ENCODE results near the gene MAP6.
A peak's percentile ranks its signal among the peaks of the same experiment; 100 is the strongest.
"Not testable (repeated sequence)": the region's sequence is repeated elsewhere in the genome, so short reads cannot be mapped to it uniquely, and the experiment has no call there.

The MAP6 gene

GRCh38 chr11:75668451-75669297 is at the start of gene MAP6:
MAP6 (minus strand) TSS chr11:75669038; CDS start chr11:75668369, 669 bp downstream.
- DNase-seq, result no peak

GRCh38 chr11:75717608-75718418 is 49.0 kb upstream of the MAP6 start, which contains the start of gene MOGAT2:
MOGAT2 (plus strand) TSS chr11:75717838; CDS start chr11:75717889, 51 bp downstream.
- DNase-seq, result no peak

- DNase-seq, result no peak
Observed at GRCh38 chr11:75716659-75717058, 47.8 kb upstream of the MAP6 start.

GRCh38 chr11:75715688-75716087 is 46.9 kb upstream of the MAP6 start:
- DNase-seq, result no peak

- no peak for DNase-seq
Observed at GRCh38 chr11:75714211-75714610, 45.4 kb upstream of the MAP6 start.

GRCh38 chr11:75706260-75706729 is 37.5 kb upstream of the MAP6 start:
- DNase-seq, result peak; percentile 60

GRCh38 chr11:75705541-75705940 is 36.7 kb upstream of the MAP6 start:
- no peak for DNase-seq

GRCh38 chr11:75703695-75704237 is 34.9 kb upstream of the MAP6 start:
- no peak for DNase-seq

- DNase-seq, result no peak
Observed at GRCh38 chr11:75700940-75701339, 32.1 kb upstream of the MAP6 start.

- DNase-seq, result no peak
Observed at GRCh38 chr11:75697906-75698581, 29.2 kb upstream of the MAP6 start.

GRCh38 chr11:75691804-75692203 is 23.0 kb upstream of the MAP6 start:
- DNase-seq, result no peak

- DNase-seq, result peak; percentile 12
Observed at GRCh38 chr11:75689863-75690609, 21.2 kb upstream of the MAP6 start.

- not testable (repeated sequence) for DNase-seq
Observed at GRCh38 chr11:75683856-75684255, 15.0 kb upstream of the MAP6 start.

- DNase-seq, result no peak
Observed at GRCh38 chr11:75679566-75679965, 10.7 kb upstream of the MAP6 start.

- no peak for DNase-seq
Observed at GRCh38 chr11:75678620-75679259, 9.9 kb upstream of the MAP6 start.

- DNase-seq, result no peak
Observed at GRCh38 chr11:75677909-75678308, 9.1 kb upstream of the MAP6 start.

- DNase-seq, result no peak
Observed at GRCh38 chr11:75677275-75677674, 8.4 kb upstream of the MAP6 start.

- no peak for DNase-seq
Observed at GRCh38 chr11:75673977-75674582, 5.2 kb upstream of the MAP6 start.

- DNase-seq, result peak; percentile 18
Observed at GRCh38 chr11:75667831-75668450, 897 bp downstream of the MAP6 start.

- no peak for DNase-seq
Observed at GRCh38 chr11:75667255-75667830, 1.5 kb downstream of the MAP6 start.

Measured in CD4-positive, alpha-beta T cell treated with Interferon gamma for 1 hour (primary cell).